ENCODE data around the gene RSPH6A. TPM values are rescaled to one million over a fixed set of nuclear protein-coding genes. Genes with fewer than 3 reads are reported as not detected.

Gene RSPH6A
- total RNA-seq, 1 experiment from 2014 or later: 0.21 TPM

DNA sequence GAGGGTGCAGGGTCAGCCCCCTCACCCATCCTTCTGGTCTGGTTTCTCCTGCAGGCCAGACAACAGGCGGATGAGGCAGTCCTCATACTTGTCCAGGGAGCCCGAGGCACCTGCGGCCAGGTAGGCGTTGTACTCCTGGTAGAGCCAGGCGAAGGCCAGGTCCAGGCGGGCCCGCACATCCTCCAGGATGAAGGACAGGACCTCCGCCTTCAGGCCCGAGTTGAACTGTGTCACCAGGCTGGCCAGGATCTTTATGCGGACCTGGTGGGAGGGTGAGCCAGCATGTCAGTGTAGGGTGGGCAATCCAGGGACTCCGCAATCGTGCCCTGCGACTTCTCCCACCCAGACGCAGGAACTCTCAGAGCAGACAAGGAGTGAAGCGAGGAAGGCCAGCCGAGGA lies 13.8 kb upstream of the RSPH6A start:
- TF ChIP-seq, protein P1, sequence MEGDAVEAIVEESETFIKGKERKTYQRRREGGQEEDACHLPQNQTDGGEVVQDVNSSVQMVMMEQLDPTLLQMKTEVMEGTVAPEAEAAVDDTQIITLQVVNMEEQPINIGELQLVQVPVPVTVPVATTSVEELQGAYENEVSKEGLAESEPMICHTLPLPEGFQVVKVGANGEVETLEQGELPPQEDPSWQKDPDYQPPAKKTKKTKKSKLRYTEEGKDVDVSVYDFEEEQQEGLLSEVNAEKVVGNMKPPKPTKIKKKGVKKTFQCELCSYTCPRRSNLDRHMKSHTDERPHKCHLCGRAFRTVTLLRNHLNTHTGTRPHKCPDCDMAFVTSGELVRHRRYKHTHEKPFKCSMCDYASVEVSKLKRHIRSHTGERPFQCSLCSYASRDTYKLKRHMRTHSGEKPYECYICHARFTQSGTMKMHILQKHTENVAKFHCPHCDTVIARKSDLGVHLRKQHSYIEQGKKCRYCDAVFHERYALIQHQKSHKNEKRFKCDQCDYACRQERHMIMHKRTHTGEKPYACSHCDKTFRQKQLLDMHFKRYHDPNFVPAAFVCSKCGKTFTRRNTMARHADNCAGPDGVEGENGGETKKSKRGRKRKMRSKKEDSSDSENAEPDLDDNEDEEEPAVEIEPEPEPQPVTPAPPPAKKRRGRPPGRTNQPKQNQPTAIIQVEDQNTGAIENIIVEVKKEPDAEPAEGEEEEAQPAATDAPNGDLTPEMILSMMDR (IDR thresholded peaks at IDR 0.05; ENCODE audit: unreplicated experiment): no peak
- H3K36me3 Mint-ChIP-seq (ENCODE audit: insufficient read depth, unreplicated experiment): peaks cover 92% of the 10 kb centered on the region
- no peak overlapping the region for H3K27ac Mint-ChIP-seq (ENCODE audit: low read depth, unreplicated experiment)
- no TSS peak for BruUV-seq (replicated peaks)
- POLR2A ChIA-PET: no interaction called here
- CTCF ChIA-PET: interaction anchor here (0.9 to 1.8 kb wide), 2 partner anchors 11 to 21 kb away, joined by 4 to 7 read pairs; no protein-coding TSS in a partner anchor
- intact Hi-C loops (cut with micrococcal nuclease): no loop called here
- H3K9me3 Mint-ChIP-seq (ENCODE audit: unreplicated experiment): no peaks in the 10 kb centered on the region
- H3K27me3 Mint-ChIP-seq (ENCODE audit: insufficient read depth, unreplicated experiment): no peaks in the 10 kb centered on the region
- DNase-seq (ENCODE audit: unreplicated experiment): no peak
- no peak overlapping the region for H3K4me3 Mint-ChIP-seq (ENCODE audit: unreplicated experiment)
- H3K4me1 Mint-ChIP-seq (ENCODE audit: insufficient read depth, unreplicated experiment): peaks cover 15% of the 10 kb centered on the region

DNA sequence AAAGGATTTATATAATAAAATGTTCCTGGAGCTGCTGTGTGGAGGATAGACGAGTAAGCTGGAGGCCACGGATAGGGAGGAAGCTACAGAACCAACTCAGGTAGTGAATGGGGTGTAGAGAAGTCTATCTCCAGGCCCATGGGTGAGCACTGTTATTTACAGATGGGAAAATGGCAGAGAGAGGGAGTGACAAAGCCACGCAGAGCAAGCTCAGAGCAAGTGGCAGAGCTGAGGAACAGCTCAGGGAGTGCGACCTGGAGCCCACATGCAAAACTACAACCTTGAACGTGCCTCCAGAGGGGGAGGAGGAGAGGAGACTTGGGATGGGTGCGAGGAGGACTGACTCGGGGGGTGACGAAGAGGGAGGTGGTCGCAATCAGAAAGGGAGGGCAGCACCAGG lies 13.4 kb upstream of the RSPH6A start:
- H3K27ac Mint-ChIP-seq (ENCODE audit: low read depth, unreplicated experiment): no peak overlapping the region
- no TSS peak for BruUV-seq (replicated peaks)
- no peaks in the 10 kb centered on the region for H3K9me3 Mint-ChIP-seq (ENCODE audit: unreplicated experiment)
- H3K4me1 Mint-ChIP-seq (ENCODE audit: insufficient read depth, unreplicated experiment): peaks cover 15% of the 10 kb centered on the region
- CTCF ChIA-PET: interaction anchor here (1.8 kb wide), 1 partner anchor 11 kb away, joined by 7 read pairs; no protein-coding TSS in a partner anchor
- H3K4me3 Mint-ChIP-seq (ENCODE audit: unreplicated experiment): no peak overlapping the region
- no peak for DNase-seq (ENCODE audit: unreplicated experiment)
- POLR2A ChIA-PET: no interaction called here
- peaks cover 88% of the 10 kb centered on the region for H3K36me3 Mint-ChIP-seq (ENCODE audit: insufficient read depth, unreplicated experiment)
- H3K27me3 Mint-ChIP-seq (ENCODE audit: insufficient read depth, unreplicated experiment): no peaks in the 10 kb centered on the region
- intact Hi-C loops (cut with micrococcal nuclease): no loop called here
- TF ChIP-seq, protein P1 (IDR thresholded peaks at IDR 0.05; ENCODE audit: unreplicated experiment): no peak

DNA sequence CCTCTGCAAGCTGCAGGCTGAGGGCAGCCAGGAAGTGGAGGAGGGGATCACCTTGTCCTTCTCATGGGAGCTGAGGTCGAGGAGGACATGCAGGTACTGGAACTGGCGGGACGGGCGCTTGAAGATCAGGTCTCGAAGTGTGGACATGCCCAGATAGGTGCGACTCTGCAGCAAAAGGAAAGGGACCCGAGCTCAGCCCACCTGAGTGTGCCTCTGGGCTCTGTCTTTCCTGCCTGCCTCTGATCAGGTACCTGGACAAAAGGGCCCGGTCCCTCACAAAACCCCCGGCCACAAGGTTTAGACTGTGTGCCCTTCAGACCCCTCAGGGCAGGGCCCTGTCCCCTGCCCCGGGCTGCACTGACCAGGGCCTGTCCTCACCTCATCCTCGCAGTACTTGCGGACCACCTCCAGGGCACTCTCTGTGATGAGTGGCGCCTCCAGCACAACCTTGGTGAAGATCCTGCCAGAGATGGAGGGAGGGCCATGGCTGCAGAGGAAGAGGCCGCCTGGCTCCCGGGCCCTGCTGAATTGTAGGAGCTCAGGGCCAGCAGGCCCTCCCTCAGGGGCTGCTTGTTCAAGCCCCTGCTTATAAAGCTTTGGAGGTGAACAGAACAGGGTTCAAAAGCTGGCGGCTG lies 12.5 kb upstream of the RSPH6A start:
- ChIA-PET POLR2A (interaction anchor here (0.7 to 1.9 kb wide), 2 partner anchors 60 to 196 kb away, joined by 3 to 7 read pairs; no protein-coding TSS in a partner anchor), CTCF (interaction anchor here (0.6 kb wide), 1 partner anchor 16 kb away, joined by 3 read pairs; no protein-coding TSS in a partner anchor)
- H3K27ac Mint-ChIP-seq (ENCODE audit: low read depth, unreplicated experiment): no peak overlapping the region
- no peak overlapping the region for H3K4me3 Mint-ChIP-seq (ENCODE audit: unreplicated experiment)
- BruUV-seq (replicated peaks): no TSS peak
- H3K36me3 Mint-ChIP-seq (ENCODE audit: insufficient read depth, unreplicated experiment): peaks cover 78% of the 10 kb centered on the region
- peaks cover 15% of the 10 kb centered on the region for H3K4me1 Mint-ChIP-seq (ENCODE audit: insufficient read depth, unreplicated experiment)
- intact Hi-C loops (cut with micrococcal nuclease): no loop called here
- H3K9me3 Mint-ChIP-seq (ENCODE audit: unreplicated experiment): no peaks in the 10 kb centered on the region
- TF ChIP-seq, protein P1 (IDR thresholded peaks at IDR 0.05; ENCODE audit: unreplicated experiment): no peak
- no peaks in the 10 kb centered on the region for H3K27me3 Mint-ChIP-seq (ENCODE audit: insufficient read depth, unreplicated experiment)
- no peak for DNase-seq (ENCODE audit: unreplicated experiment)

DNA sequence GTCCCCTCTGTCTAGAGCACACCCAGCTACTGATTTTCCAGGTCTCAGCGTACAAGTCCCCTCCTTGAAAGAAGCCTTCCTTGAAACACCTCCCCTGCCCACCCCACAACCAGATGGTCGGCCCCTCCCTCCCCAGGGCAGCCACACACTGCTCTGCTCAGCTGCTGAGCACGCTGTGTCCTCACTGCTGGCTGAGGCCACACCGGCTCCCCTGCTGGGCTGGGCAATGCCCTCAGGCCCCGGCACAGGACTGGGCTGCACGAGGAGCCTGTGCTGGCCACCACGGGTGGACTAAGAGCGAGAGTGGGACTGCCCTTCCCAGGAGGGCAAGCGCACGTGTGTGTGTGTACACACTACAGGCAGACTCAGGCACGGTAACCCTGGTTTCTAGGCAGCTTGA lies 11.8 kb upstream of the RSPH6A start:
- H3K9me3 Mint-ChIP-seq (ENCODE audit: unreplicated experiment): no peaks in the 10 kb centered on the region
- no TSS peak for BruUV-seq (replicated peaks)
- no peak overlapping the region for H3K27ac Mint-ChIP-seq (ENCODE audit: low read depth, unreplicated experiment)
- H3K36me3 Mint-ChIP-seq (ENCODE audit: insufficient read depth, unreplicated experiment): peaks cover 75% of the 10 kb centered on the region
- H3K27me3 Mint-ChIP-seq (ENCODE audit: insufficient read depth, unreplicated experiment): no peaks in the 10 kb centered on the region
- intact Hi-C loops (cut with micrococcal nuclease): no loop called here
- POLR2A ChIA-PET: interaction anchor here (0.7 to 1.9 kb wide), 3 partner anchors 23 to 197 kb away, joined by 3 to 7 read pairs (median 4); no protein-coding TSS in a partner anchor
- H3K4me3 Mint-ChIP-seq (ENCODE audit: unreplicated experiment): no peak overlapping the region
- DNase-seq (ENCODE audit: unreplicated experiment): no peak
- TF ChIP-seq, protein P1 (IDR thresholded peaks at IDR 0.05; ENCODE audit: unreplicated experiment): no peak
- H3K4me1 Mint-ChIP-seq (ENCODE audit: insufficient read depth, unreplicated experiment): peaks cover 15% of the 10 kb centered on the region
- CTCF ChIA-PET: interaction anchor here (0.6 to 1.1 kb wide), 3 partner anchors 9 to 54 kb away, joined by 3 to 4 read pairs (median 3); no protein-coding TSS in a partner anchor

Measured in MCF 10A (cell line).